H1 (cell line): ENCODE measurements around the gene FPGS. TPM values are rescaled to one million over a fixed set of nuclear protein-coding genes. Genes with fewer than 3 reads are reported as not detected.

Source experiments
- CTCF ChIA-PET: fragments of 300-600 bp; sonication (Branson Sonifier 250); formaldehyde crosslinking; loops from one replicate; lab custom pipeline; 2021; ENCODE audit not compliant: partially characterized antibody; lab: Charles Lee
- POLR2A ChIA-PET: fragments of 300-600 bp; sonication (Branson Sonifier 250); formaldehyde crosslinking; loops from one replicate; lab custom pipeline; 2021; ENCODE audit warnings: inconsistent platforms; ENCODE audit not compliant: partially characterized antibody; lab: Charles Lee
- DNase-seq, 2 experiments: peaks; one replicate each; pipeline versions ENCODE4 v3.0.0 to v3.0.0-alpha.2; 2010 to 2022; ENCODE audit warnings: low spot score in 2 of 2, low read depth in 1 of 2, mixed read lengths in 1 of 2
- FAIRE-seq: peaks from 2 replicates; lab custom pipeline; 2011; peaks lifted over from hg19 to GRCh38; lab: Jason Lieb, UNC
- H2AFZ ChIP-seq: 2 replicates; pipeline ENCODE4 v1.8.1; 2012; ENCODE audit warnings: low read length, inconsistent platforms
- H2AK5ac ChIP-seq: 2 replicates; pipeline ENCODE4 v1.6.1; 2013; ENCODE audit warnings: low read depth, low read length
- H2BK120ac ChIP-seq: replicated peaks from 2 replicates; pipeline ENCODE3; 2013; ENCODE audit warnings: low read depth, low read length, inconsistent platforms
- H2BK12ac ChIP-seq: 2 replicates; pipeline ENCODE4 v1.6.1; 2013; ENCODE audit warnings: low read depth, low read length
- H2BK15ac ChIP-seq: 2 replicates; pipeline ENCODE4 v1.6.1; 2013; ENCODE audit warnings: low read length
- H2BK20ac ChIP-seq: 2 replicates; pipeline ENCODE4 v1.6.1; 2013; ENCODE audit warnings: low read length
- H2BK5ac ChIP-seq: 2 replicates; pipeline ENCODE4 v1.6.1; 2013; ENCODE audit warnings: low read depth, low read length
- H3K14ac ChIP-seq: 2 replicates; pipeline ENCODE4 v1.6.1; 2013; ENCODE audit warnings: inconsistent platforms; ENCODE audit not compliant: insufficient read length
- H3K18ac ChIP-seq: 2 replicates; pipeline ENCODE4 v1.6.1; 2013; ENCODE audit warnings: low read length; ENCODE audit errors: extremely low read depth
- H3K23ac ChIP-seq: 2 replicates; pipeline ENCODE4 v1.6.1; 2013; ENCODE audit warnings: inconsistent platforms; ENCODE audit not compliant: insufficient read length
- H3K23me2 ChIP-seq: 2 replicates; pipeline ENCODE4 v1.6.1; 2013; ENCODE audit warnings: low read depth, low read length
- H3K27ac ChIP-seq: 2 replicates; pipeline ENCODE4 v1.6.1; 2011; ENCODE audit warnings: low read depth, low read length, inconsistent platforms
- H3K27me3 ChIP-seq, 4 experiments: replicated peaks in 1 of 4; 1 replicate in 1 of 4; 2 replicates in 3 of 4; pipeline versions ENCODE4 v1.6.1 to v1.8.1; 2011 to 2013; ENCODE audit warnings: low read length in 3 of 4, mild to moderate bottlenecking in 3 of 4, inconsistent platforms in 2 of 4, mixed read lengths in 2 of 4, moderate library complexity in 1 of 4; ENCODE audit not compliant: control insufficient read depth in 3 of 4, insufficient read depth in 3 of 4; ENCODE audit errors: extremely low read depth in 1 of 4
- H3K36me3 ChIP-seq, 4 experiments: 2 replicates each; pipeline versions ENCODE4 v1.6.1 to v1.8.1; 2011 to 2013; ENCODE audit warnings: mild to moderate bottlenecking in 4 of 4, low read length in 3 of 4, moderate library complexity in 2 of 4, control low read depth in 1 of 4, inconsistent platforms in 1 of 4; ENCODE audit not compliant: insufficient read depth in 4 of 4, control insufficient read depth in 2 of 4
- H3K4ac ChIP-seq: replicated peaks from 2 replicates; pipeline ENCODE3; 2013; ENCODE audit warnings: low read length, low read depth, mixed read lengths, inconsistent platforms; ENCODE audit not compliant: insufficient read length
- H3K4me1 ChIP-seq, 4 experiments: replicated peaks in 1 of 4; 1 replicate in 1 of 4; 2 replicates in 3 of 4; pipeline versions ENCODE4 v1.6.1 to v1.8.1; 2011 to 2013; ENCODE audit warnings: low read length in 3 of 4, inconsistent platforms in 2 of 4, mixed read lengths in 1 of 4; ENCODE audit not compliant: insufficient read depth in 4 of 4, control insufficient read depth in 3 of 4
- H3K4me2 ChIP-seq, 2 experiments: 2 replicates each; pipeline versions ENCODE4 v1.6.1 to v1.8.1; 2011 to 2013; ENCODE audit warnings: low read depth in 2 of 2, low read length in 2 of 2, control low read depth in 1 of 2, inconsistent platforms in 1 of 2, mild to moderate bottlenecking in 1 of 2; ENCODE audit not compliant: insufficient read depth in 1 of 2
- H3K4me3 ChIP-seq, 4 experiments: fragments of 200-600, 300-600 bp in 1 of 4; sonication (generic), shearing (Covaris generic), sonication (Bioruptor Twin) in 1 of 4; 2 replicates each; pipeline versions ENCODE4 v1.5.1 to v1.8.1; 2011 to 2016; ENCODE audit warnings: low read length in 4 of 4, low read depth in 3 of 4, control low read depth in 2 of 4, inconsistent platforms in 2 of 4, mild to moderate bottlenecking in 2 of 4, mixed read lengths in 1 of 4, moderate library complexity in 1 of 4; ENCODE audit not compliant: insufficient read depth in 2 of 4; ENCODE audit errors: extremely low read depth in 1 of 4
- H3K56ac ChIP-seq: replicated peaks from 2 replicates; pipeline ENCODE3; 2013; ENCODE audit warnings: low read depth, mild to moderate bottlenecking, mixed read lengths, low read length, inconsistent platforms; ENCODE audit not compliant: insufficient read length
- H3K79me1 ChIP-seq: 2 replicates; pipeline ENCODE4 v1.6.1; 2013; ENCODE audit warnings: low read depth, low read length, control low read depth
- H3K79me2 ChIP-seq, 2 experiments: 2 replicates each; pipeline versions ENCODE4 v1.6.1 to v1.8.1; 2012 to 2013; ENCODE audit warnings: low read length in 2 of 2, mild to moderate bottlenecking in 2 of 2, inconsistent platforms in 1 of 2; ENCODE audit not compliant: insufficient read depth in 2 of 2, control insufficient read depth in 1 of 2
- H3K9ac ChIP-seq, 4 experiments: replicated peaks in 1 of 4; 1 replicate in 1 of 4; 2 replicates in 3 of 4; pipeline versions ENCODE4 v1.6.1 to v1.8.1; 2011 to 2013; ENCODE audit warnings: low read depth in 3 of 4, low read length in 3 of 4, control low read depth in 2 of 4, mild to moderate bottlenecking in 2 of 4, moderate library complexity in 2 of 4, inconsistent platforms in 1 of 4; ENCODE audit errors: extremely low read depth in 1 of 4
- H3K9me3 ChIP-seq, 2 experiments: 2 replicates each; pipeline versions ENCODE4 v1.6.1 to v1.8.1; 2012 to 2013; ENCODE audit warnings: mild to moderate bottlenecking in 2 of 2, moderate library complexity in 2 of 2, control low read depth in 1 of 2, inconsistent platforms in 1 of 2, low read depth in 1 of 2, low read length in 1 of 2, mixed read lengths in 1 of 2; ENCODE audit not compliant: insufficient read depth in 2 of 2
- H4K20me1 ChIP-seq, 2 experiments: replicated peaks in 1 of 2; 2 replicates each; pipeline versions ENCODE3 to v1.8.1; 2011 to 2013; ENCODE audit warnings: inconsistent platforms in 2 of 2, low read length in 2 of 2, mild to moderate bottlenecking in 1 of 2; ENCODE audit not compliant: insufficient read depth in 2 of 2, control insufficient read depth in 1 of 2
- H4K5ac ChIP-seq: 2 replicates; pipeline ENCODE4 v1.6.1; 2013; ENCODE audit warnings: low read length, low read depth, mixed read lengths, inconsistent platforms; ENCODE audit not compliant: insufficient read length
- H4K8ac ChIP-seq: 2 replicates; pipeline ENCODE4 v1.8.0; 2013; ENCODE audit warnings: mild to moderate bottlenecking, moderate library complexity, low read length, inconsistent platforms; ENCODE audit not compliant: insufficient read depth; ENCODE audit errors: extremely low read depth
- H4K91ac ChIP-seq: replicated peaks from 2 replicates; pipeline ENCODE3; 2013; ENCODE audit warnings: low read length, mixed read lengths, inconsistent platforms; ENCODE audit not compliant: insufficient read length
- CTCF ChIP-seq, 3 experiments: IDR thresholded peaks; 1 replicate in 2 of 3; 2 replicates in 1 of 3; pipeline versions ENCODE4 v1.5.1 to v1.6.1; 2011; ENCODE audit warnings: low read length in 3 of 3, mild to moderate bottlenecking in 3 of 3, inconsistent platforms in 2 of 3, low read depth in 1 of 3, moderate library complexity in 1 of 3; ENCODE audit not compliant: insufficient read depth in 1 of 3; ENCODE audit errors: control extremely low read depth in 1 of 3
- SP1 ChIP-seq: IDR thresholded peaks from 2 replicates; pipeline ENCODE4 v1.6.1; 2011; ENCODE audit warnings: low read depth, low read length
- WGBS, 2 experiments: shearing (Covaris generic) in 1 of 2; methylation state at CpG; one replicate each; pipeline versions ENCODE4 v1.1.6 to v1.1.7; 2013 to 2015; ENCODE audit warnings: low lambda C conversion rate in 2 of 2, mixed read lengths in 2 of 2, inconsistent platforms in 1 of 2, low coverage in 1 of 2, missing lambda C conversion rate in 1 of 2; ENCODE audit not compliant: insufficient replicate concordance in 2 of 2, insufficient coverage in 1 of 2, insufficient read length in 1 of 2; ENCODE audit errors: extremely low coverage in 1 of 2, missing lambda C conversion rate in 1 of 2; 5-methylcytosine and 5-hydroxymethylcytosine counted together
- polyA plus RNA-seq, 7 experiments: library from polyadenylated mRNA; depleted of rRNA in 3 of 7; stranded (reverse) in 5 of 7; unstranded in 2 of 7; fragments of >200 nt in 5 of 7; fragments of 200-250 nt in 2 of 7; gene quantifications; 1 replicate in 5 of 7; 2 replicates in 1 of 7; 4 replicates in 1 of 7; pipeline versions ENCODE4 v1.2.1 to v1.2.3, GENCODE V29; 2011 to 2013; ENCODE audit warnings: missing spikeins in 2 of 7, mixed read lengths in 2 of 7
- total RNA-seq: library from RNA; stranded (reverse); fragmentation: NEBNext Ultra II Directional; extraction: Animal tissue kit (Norgen Biotek cat#: 25700); gene quantifications from 2 replicates; pipeline ENCODE4 v1.2.1, GENCODE V29; 2021

FPGS gene
- total and polyA plus RNA-seq, 2 of the 8 experiments (the other 6 are each of a cell fraction or from before 2014, with no cell fraction given), result 62.4 to 83.0 TPM

- H2BK5ac ChIP-seq, result no peak overlapping the region
- no peak overlapping the region for H3K27ac ChIP-seq
- no peaks in the 10 kb centered on the region for H3K23me2 ChIP-seq
- peaks cover 10% of the 10 kb centered on the region for H3K79me1 ChIP-seq
- CTCF ChIA-PET, result interaction anchor here (0.7 to 16.2 kb wide), 7 partner anchors 10 to 882 kb away, joined by 3 to 227 read pairs (median 4); no protein-coding TSS in a partner anchor
- H2BK20ac ChIP-seq, result no peak overlapping the region
- WGBS, 2 experiments, result 94% methylated on average over 4 of the region's 4 CpGs; no CpG with 5 or more reads in 1 of the 2 experiments
- DNase-seq (no peak), FAIRE-seq (no peak)
- no peak overlapping the region for H3K14ac ChIP-seq
- H3K27me3 ChIP-seq, result no peaks in the 10 kb centered on the region
- no peak overlapping the region for H2BK12ac ChIP-seq
- no peak overlapping the region for H4K91ac ChIP-seq
- no peak overlapping the region for H3K4me2 ChIP-seq
- no peak overlapping the region for H4K8ac ChIP-seq
- no peak overlapping the region for H4K5ac ChIP-seq
- peak in 1 of 3 experiments; percentile 26; a peak in 1 of 4 replicates for TF ChIP-seq CTCF (IDR thresholded peaks at IDR 0.05; ENCODE audit: control extremely low read depth in 1 of 3, insufficient read depth in 1 of 3, low read depth in 1 of 3, low read length in 3 of 3)
- TF ChIP-seq SP1, result no peak
- TF ChIP-seq, all 59 proteins: peak for 1
- H3K9me3 ChIP-seq, result no peaks in the 10 kb centered on the region
- H3K9ac ChIP-seq, result no peak overlapping the region
- no peak overlapping the region for H3K18ac ChIP-seq
- H3K36me3 ChIP-seq, result peaks cover 29 to 53% (median 45%) of the 10 kb centered on the region in 4 experiments
- H2BK15ac ChIP-seq, result no peak overlapping the region
- peaks cover 3 to 37% of the 10 kb centered on the region in 2 experiments; a peak in 2 of 4 replicates for H3K79me2 ChIP-seq
- H3K23ac ChIP-seq, result no peak overlapping the region
- no peak overlapping the region for H3K4ac ChIP-seq
- H4K20me1 ChIP-seq, result peaks cover 25 to 30% of the 10 kb centered on the region in 2 experiments
- no peak overlapping the region for H2AK5ac ChIP-seq
- H3K4me1 ChIP-seq, result peaks cover 0 to 2% (median 0%) of the 10 kb centered on the region in 4 experiments; a peak in 2 of 7 replicates
- H2AFZ ChIP-seq, result no peak overlapping the region
- H3K4me3 ChIP-seq, result no peak overlapping the region
- no peak overlapping the region for H3K56ac ChIP-seq
- H2BK120ac ChIP-seq, result no peak overlapping the region
- POLR2A ChIA-PET, result interaction anchor here (0.7 to 10.2 kb wide), 5 partner anchors 11 to 139 kb away, joined by 3 to 140 read pairs (median 3); partner anchors contain the start of genes FPGS and PIP5KL1
Measured at GRCh38 chr9:127791085-127791484, 11.6 kb upstream of the FPGS start.
